K562 (cell line): ENCODE results near the gene LRFN4. TPM values are rescaled to one million over a fixed set of nuclear protein-coding genes. Genes with fewer than 3 reads are reported as not detected.
A peak's percentile ranks its signal among the peaks of the same experiment; 100 is the strongest.

ENCODE experiments used
- BCLAF1 ChIP-seq, 2 experiments: fragments of 450-650 bp in 1 of 2; IDR thresholded peaks; 2 replicates each; pipeline ENCODE4 v1.6.1; 2011 to 2017; ENCODE audit warnings: low read depth in 2 of 2, antibody characterized with exemption in 1 of 2, borderline replicate concordance in 1 of 2, low read length in 1 of 2, mild to moderate bottlenecking in 1 of 2, mixed read lengths in 1 of 2; ENCODE audit not compliant: control insufficient read depth in 1 of 2
- BCOR ChIP-seq: fragments of 450-650 bp; IDR thresholded peaks from 2 replicates; pipeline ENCODE4 v1.6.1; 2016
- C11orf30 ChIP-seq: fragments of 450-650 bp; IDR thresholded peaks from 2 replicates; pipeline ENCODE4 v1.6.1; 2016; ENCODE audit warnings: low read depth, mild to moderate bottlenecking
- CREBBP ChIP-seq: IDR thresholded peaks from one replicate; pipeline ENCODE4 v1.6.1; 2012; ENCODE audit warnings: low read depth, mild to moderate bottlenecking, control low read depth, inconsistent platforms, low read length
- CUX1 ChIP-seq: fragments of 200-800 bp; sonication (Bioruptor generic); IDR thresholded peaks from 2 replicates; pipeline ENCODE4 v1.6.1; 2016; ENCODE audit warnings: missing genetic modification characterization, missing compliant biosample characterization
- ELF2 ChIP-seq: fragments of 250-450 bp; sonication (Bioruptor Pico); IDR thresholded peaks from 2 replicates; pipeline ENCODE4 v1.5.0; 2021; ENCODE audit warnings: mild to moderate bottlenecking
- GTF2F1 ChIP-seq: IDR thresholded peaks from 2 replicates; pipeline ENCODE4 v1.6.1; 2011; ENCODE audit warnings: low read depth, low read length, improper control_type of control experiment
- LEF1 ChIP-seq: fragments of 450-650 bp; IDR thresholded peaks from 2 replicates; pipeline ENCODE4 v1.6.1; 2016; ENCODE audit warnings: mild to moderate bottlenecking
- MTF1 ChIP-seq: fragments of 250-450 bp; sonication (Bioruptor Pico); IDR thresholded peaks from 2 replicates; pipeline ENCODE4 v1.9.0; 2021; ENCODE audit warnings: moderate library complexity, mild to moderate bottlenecking, inconsistent platforms, borderline replicate concordance
- NFE2L1 ChIP-seq: fragments of 450-650 bp; IDR thresholded peaks from 2 replicates; pipeline ENCODE4 v1.6.1; 2016; ENCODE audit warnings: missing genetic modification characterization, low read depth, mild to moderate bottlenecking, missing compliant biosample characterization, moderate library complexity, borderline replicate concordance
- PHTF2 ChIP-seq: fragments of 250-450 bp; sonication (Bioruptor Pico); IDR thresholded peaks from 2 replicates; pipeline ENCODE4 v1.5.0; 2021; ENCODE audit warnings: mild to moderate bottlenecking
- PML ChIP-seq: IDR thresholded peaks from 2 replicates; pipeline ENCODE4 v1.6.1; 2012; ENCODE audit warnings: low read length, inconsistent platforms
- POLR2A ChIP-seq: fragments of 450-650 bp; conservative IDR thresholded peaks from 2 replicates; pipeline ENCODE4 v1.6.1; 2016
- POLR2AphosphoS5 ChIP-seq: IDR thresholded peaks from 2 replicates; pipeline ENCODE4 v1.6.1; 2011; ENCODE audit warnings: mild to moderate bottlenecking, low read depth, low read length, moderate library complexity; ENCODE audit not compliant: control insufficient read depth, insufficient read depth
- PPARD ChIP-seq: fragments of 250-450 bp; sonication (Bioruptor Pico); IDR thresholded peaks from 2 replicates; pipeline ENCODE4 v1.8.0; 2022; ENCODE audit warnings: inconsistent platforms, mild to moderate bottlenecking, moderate library complexity
- RBFOX2 ChIP-seq: fragments of 200-400 bp; formaldehyde crosslinking; IDR thresholded peaks from 2 replicates; pipeline ENCODE4 v1.6.1; 2017; ENCODE audit warnings: low read depth, mild to moderate bottlenecking, low read length, moderate library complexity
- TCF3 ChIP-seq: sonication (generic); formaldehyde crosslinking; IDR thresholded peaks from 2 replicates; pipeline ENCODE4 v1.4.0; 2020; ENCODE audit warnings: mild to moderate bottlenecking, missing genetic modification reagents
- TFAM ChIP-seq: fragments of 250-450 bp; sonication (Bioruptor Pico); conservative IDR thresholded peaks from 2 replicates; pipeline ENCODE4 v1.5.0; 2021; ENCODE audit warnings: mild to moderate bottlenecking, moderate library complexity
- ZNF134 ChIP-seq: fragments of 250-450 bp; sonication (Bioruptor Pico); conservative IDR thresholded peaks from 2 replicates; pipeline ENCODE4 v1.4.0; 2020
- ZNF146 ChIP-seq: IDR thresholded peaks from one replicate; pipeline ENCODE4 v1.6.1; 2018; ENCODE audit warnings: missing compliant biosample characterization; ENCODE audit not compliant: unreplicated experiment
- ZNF224 ChIP-seq: sonication (generic); formaldehyde crosslinking; IDR thresholded peaks from 2 replicates; pipeline ENCODE4 v1.8.0; 2022; ENCODE audit warnings: mild to moderate bottlenecking, missing genetic modification reagents
- ZNF324 ChIP-seq: fragments of 250-450 bp; sonication (Bioruptor Pico); IDR thresholded peaks from 2 replicates; pipeline ENCODE4 v1.4.0; 2020; ENCODE audit warnings: mild to moderate bottlenecking
- ZNF431 ChIP-seq: sonication (generic); formaldehyde crosslinking; IDR thresholded peaks from 2 replicates; pipeline ENCODE4 v1.8.0; 2022; ENCODE audit warnings: mild to moderate bottlenecking, missing genetic modification reagents
- polyA plus RNA-seq, 8 experiments: library from polyadenylated mRNA; depleted of rRNA in 4 of 8; stranded (reverse) in 5 of 8; unstranded in 3 of 8; fragments of >200 nt; fragmentation: Nextera tagmentation in 2 of 8; fragmentation: Illumina TruSeq in 1 of 8; extraction: Ambion mirVana in 2 of 8; extraction: Trizol in 1 of 8; gene quantifications; 2 replicates each; pipeline versions ENCODE4 v1.2.1 to v1.2.3, GENCODE V29; 2011 to 2014; ENCODE audit warnings: inconsistent platforms in 1 of 8, missing spikeins in 1 of 8
- total RNA-seq, 7 experiments: library from RNA; depleted of rRNA in 6 of 7; stranded (reverse); fragments of >200 nt in 6 of 7; fragmentation: Illumina TruSeq in 2 of 7; extraction: Trizol in 2 of 7; gene quantifications; 2 replicates each; pipeline versions ENCODE4 v1.2.1 to v1.2.3, GENCODE V29; 2011 to 2021; ENCODE audit warnings: low replicate concordance in 1 of 7

LRFN4 gene
- total and polyA plus RNA-seq, 9 of the 15 experiments (the other 6 are each of a cell fraction or from before 2014, with no cell fraction given): 0.10 to 60.1 (median 6.7) TPM

GRCh38 chr11:66868082-66868725 is 11.3 kb downstream of the LRFN4 start (continued):
- TF ChIP-seq POLR2AphosphoS5 (peak; percentile 73), POLR2A (peak; percentile 76), CUX1 (no peak), RBFOX2 (peak; percentile 47; the same call in 1 of the 2 replicates), BCLAF1 (IDR thresholded peaks at IDR 0.05; ENCODE audit: borderline replicate concordance in 1 of 2, control insufficient read depth in 1 of 2, low read depth in 2 of 2, low read length in 1 of 2) (peak in 1 of 2 experiments; percentile 71; a peak in 1 of 4 replicates), ZNF324 (CRISPR knock-in tag) (no peak), PML (peak; percentile 26; the same call in 1 of the 2 replicates), LEF1 (no peak), GTF2F1 (peak; percentile 59; the same call in 1 of the 2 replicates), ZNF431 (CRISPR knock-in tag) (no peak), PHTF2 (no peak), TCF3 (CRISPR knock-in tag) (no peak), ZNF146 (CRISPR knock-in tag) (peak; percentile 68), TFAM (CRISPR knock-in tag) (no peak), ELF2 (CRISPR knock-in tag) (no peak), ZNF134 (CRISPR knock-in tag) (no peak), C11orf30 (no peak), BCOR (0 out of 2 replicates have a peak, but pooled peaks have one; percentile 35), NFE2L1 (tag) (no peak), PPARD (CRISPR knock-in tag) (no peak), ZNF224 (CRISPR knock-in tag) (no peak), CREBBP (no peak), MTF1 (CRISPR knock-in tag) (no peak)
